GM10266 (cell line): ENCODE data around the gene CATSPER1.

Experiments
- DNase-seq: peaks from one replicate; pipeline ENCODE4 v3.0.0; 2012; ENCODE audit errors: extremely low spot score
- CTCF ChIP-seq: IDR thresholded peaks from 2 replicates; pipeline ENCODE4 v1.5.1; 2012; ENCODE audit warnings: mild to moderate bottlenecking, low read depth; ENCODE audit not compliant: control insufficient read depth, insufficient read depth; ENCODE audit errors: missing control alignments

Gene CATSPER1

DNA sequence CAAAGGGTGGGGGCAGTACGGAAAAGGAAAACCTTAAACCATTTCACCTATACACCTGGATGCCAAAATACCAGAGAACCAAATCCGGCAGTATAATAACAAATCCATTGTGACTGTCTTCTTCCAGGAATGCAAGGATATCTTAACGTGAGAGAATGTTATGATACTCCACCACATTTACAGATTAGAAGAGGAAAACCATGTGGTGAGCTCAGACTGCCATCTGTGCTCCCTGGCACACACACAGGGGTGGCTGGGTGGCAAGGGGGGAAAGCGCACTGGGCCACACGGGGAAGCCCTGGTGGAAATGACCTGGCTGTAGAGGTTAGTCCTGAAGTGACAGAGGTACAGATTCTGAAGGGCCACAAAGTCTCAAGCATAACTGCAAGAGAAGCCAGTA, 34.2 kb downstream of the CATSPER1 start:
- DNase-seq: no peak
- TF ChIP-seq CTCF: no peak

- DNase-seq: peak; percentile 90
- TF ChIP-seq CTCF: peak; percentile 99
Measured at GRCh38 chr11:65988791-65989592, 37.3 kb downstream of the CATSPER1 start.

DNA sequence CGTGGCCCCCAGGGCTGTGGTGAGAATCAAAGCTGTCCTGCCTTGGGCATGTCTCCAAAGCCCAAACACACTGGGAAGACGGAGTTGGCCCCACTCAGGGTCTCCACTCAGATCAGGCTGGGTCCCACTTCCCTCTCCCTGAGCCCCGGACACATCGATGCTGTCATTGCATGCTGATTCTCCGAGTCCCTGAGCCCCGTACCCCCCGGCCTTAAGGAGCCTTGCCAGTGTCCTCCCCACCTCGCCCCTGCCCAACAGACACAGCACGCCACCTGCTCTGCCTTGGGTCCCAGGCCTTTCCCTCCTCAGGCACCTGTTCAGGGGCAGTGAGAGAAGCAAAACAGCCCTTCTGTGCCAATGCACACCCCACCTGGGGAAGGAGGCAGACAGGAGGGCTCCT, 38.9 kb downstream of the CATSPER1 start:
- TF ChIP-seq CTCF: no peak
- DNase-seq: no peak

DNA sequence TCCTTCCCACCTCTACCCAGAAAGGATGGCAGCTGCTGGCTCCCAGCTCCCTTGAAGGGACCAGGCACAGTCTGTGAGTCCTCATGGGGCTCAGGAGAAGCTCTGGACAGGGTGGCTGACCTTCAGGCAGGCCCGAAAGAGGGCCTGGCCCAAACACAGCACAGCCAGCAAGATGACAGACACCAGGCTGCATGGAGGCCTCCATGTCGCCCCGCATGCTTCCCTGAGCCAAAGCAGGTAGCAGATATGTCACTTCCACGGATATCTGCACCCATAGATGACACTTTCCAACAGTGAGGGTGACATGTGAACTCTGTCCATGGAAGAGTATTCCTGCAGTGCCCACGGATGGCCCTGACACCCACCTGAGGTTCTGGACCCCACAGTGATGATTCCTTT, 42.7 kb downstream of the CATSPER1 start:
- DNase-seq: no peak
- no peak for TF ChIP-seq CTCF

DNA sequence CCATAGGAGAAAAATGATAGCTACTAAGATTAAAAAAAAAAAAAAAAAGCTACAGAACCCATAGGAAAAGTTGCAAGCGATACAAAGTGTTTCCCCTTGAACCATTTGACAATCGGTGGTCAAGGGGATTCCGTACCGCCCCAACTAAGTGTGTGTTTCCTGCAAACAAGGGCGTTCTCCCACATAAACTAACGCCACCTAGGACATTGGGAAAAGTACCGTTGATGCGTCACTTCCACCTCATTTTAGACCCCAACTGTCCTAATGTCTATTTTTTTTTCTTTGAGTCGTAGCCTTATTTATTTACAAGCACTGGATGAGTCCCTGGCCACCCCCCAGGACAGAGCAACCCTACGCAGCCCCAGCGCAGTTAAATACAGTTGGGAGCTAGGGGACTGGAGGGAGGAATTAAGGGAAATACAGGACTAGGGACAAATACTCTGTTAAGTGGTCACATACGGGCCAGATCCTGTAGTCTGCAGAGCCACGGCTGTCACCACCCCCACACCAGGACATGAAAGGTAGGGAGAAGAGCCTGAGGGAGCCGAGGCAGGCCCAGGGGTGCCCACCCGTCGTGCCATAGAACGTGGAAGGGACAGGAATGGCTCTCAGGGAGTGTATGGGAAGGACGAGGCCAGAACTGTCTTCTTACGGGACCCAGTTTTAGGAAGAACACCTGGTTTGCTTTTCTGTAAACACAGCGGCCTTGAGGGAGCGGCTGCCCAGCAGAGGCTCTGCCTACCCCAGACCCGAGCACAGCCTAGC, 43.3 kb downstream of the CATSPER1 start:
- no peak for DNase-seq
- no peak for TF ChIP-seq CTCF

- no peak for TF ChIP-seq CTCF
Measured at GRCh38 chr11:65981972-65982823, 44.1 kb downstream of the CATSPER1 start.

More at GRCh38 chr11:65981972-65982823, 44.1 kb downstream of the CATSPER1 start:
- no peak for DNase-seq
